NCI-H146 treated with DMSO at 0.1 percent for 48 hours (cell line): ENCODE data around the gene LRP11.
"Not testable (repeated sequence)": the region's sequence is repeated elsewhere in the genome, so short reads cannot be mapped to it uniquely, and the experiment has no call there.

ENCODE experiments used
- DNase-seq: peaks from one replicate; lab custom pipeline; 2025; ENCODE audit not compliant: unreplicated experiment; lab: John Stamatoyannopoulos, UW

Gene LRP11

DNA sequence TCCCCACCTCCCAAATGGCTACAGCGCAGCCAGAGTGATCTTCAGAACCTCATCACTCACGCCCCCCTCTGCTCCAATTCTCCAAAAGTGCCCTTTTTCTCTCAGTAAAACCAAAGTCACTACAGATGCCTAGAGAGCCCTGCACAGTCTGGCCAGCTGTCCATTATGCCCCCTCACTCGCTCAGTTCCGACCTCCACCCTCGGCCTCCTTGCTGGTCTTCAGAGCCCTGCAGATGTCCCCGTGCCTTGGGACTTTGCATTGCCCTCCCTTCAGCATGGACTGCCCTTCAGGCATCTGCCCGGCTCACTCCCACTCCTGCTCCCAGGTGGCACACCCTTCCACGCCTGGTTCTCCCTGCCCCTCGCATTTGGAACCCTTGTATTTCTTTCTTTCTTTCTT lies 34.8 kb upstream of the LRP11 start:
- no peak for DNase-seq

DNA sequence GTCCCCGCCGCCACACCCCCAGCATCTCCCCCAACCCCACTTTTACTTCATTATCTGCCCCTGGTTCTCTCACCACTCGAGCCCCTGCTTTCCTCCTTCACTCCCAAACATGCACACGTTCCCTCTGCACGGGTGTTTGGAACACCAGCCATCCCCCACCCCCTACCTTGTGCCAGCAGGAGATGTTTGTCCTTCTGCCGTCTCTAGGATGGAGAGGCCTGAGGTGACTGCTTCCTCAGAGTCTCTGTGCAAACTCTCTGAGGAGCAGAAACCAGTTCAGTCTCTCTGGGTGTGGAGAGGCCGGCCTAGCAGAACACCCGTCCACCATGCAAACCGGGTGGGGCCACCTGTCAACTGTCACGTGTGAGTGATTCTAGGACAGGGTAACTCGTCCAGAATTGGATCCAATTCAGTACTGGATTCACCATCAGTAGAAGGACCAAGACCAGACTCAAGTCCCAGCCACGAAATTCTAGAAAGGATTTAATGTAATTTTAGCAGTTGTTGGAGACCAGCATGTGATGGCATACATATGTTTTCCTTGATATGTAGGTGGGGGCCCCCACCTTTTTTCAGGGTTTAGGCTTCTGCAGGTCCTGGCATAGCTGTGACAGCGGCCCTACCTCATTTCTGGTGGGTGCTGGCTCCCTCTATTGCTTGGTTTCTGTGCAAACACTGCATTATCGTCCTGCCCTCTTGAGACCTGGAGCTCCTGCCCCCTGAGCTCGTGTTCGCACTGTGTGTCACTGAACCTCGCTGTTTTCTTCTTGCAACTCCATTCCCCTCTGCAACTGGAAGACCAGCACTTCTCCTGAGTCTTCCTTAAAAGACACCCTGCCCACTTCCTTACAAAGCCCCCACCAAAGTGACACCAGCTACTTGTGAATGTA lies 33.9 kb upstream of the LRP11 start, which contains the start of gene RAET1E:
RAET1E (minus strand) TSS at position 259 of the 890 bp plus-strand sequence. CDS start 7,212 bp downstream, outside the sequence.
- DNase-seq: no peak

DNA sequence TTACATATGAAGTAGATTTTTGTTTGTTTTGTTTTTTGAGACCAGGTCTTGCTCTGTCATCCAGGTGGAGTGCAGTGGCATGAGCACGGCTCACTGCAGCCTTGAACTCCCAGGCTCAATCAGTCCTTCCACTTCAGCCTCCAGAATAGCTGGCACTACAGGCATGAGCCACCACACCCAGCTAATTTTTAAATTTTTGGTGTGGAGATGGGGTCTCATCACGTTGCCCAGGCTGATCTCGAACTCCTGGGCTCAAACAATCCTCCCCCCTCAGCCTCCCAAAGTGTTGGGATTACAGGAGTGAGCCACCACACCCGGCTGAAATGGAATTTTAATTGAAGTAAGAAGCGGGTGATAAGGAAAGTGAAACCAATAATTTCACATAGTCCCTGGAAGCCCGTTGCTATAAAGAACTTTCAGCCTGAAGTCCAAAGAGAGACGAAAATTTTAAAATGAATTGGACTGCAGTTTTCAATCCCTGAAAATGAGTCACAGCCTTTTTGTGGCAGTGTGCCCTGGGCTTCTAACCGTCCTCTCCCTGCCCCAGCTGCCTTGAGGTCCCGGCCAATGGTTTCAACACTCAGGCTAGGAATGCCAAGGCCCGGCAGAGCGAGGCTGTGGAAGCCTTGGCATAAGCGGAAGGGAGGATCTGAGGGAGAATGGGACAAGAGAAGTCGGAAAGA lies 33.0 kb upstream of the LRP11 start:
- no peak for DNase-seq

DNA sequence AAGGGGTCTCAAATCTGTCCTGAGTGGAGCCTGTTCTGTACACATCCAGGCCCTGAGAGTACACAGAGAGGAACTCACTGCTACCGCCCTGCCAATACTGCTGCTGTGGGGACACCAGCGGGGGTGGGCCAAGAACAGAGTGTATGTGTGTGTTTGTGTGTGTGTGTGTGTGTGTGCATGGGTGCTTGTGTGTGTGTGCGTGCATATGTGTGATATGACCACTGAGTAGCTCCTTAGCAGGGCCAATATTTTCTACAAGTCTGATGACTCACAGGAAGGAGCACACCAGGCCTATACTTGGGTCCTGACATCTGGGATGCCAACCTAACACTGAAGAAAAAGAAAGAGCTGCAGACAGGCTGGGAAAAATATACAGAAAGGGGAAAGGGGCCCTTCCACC lies 32.3 kb upstream of the LRP11 start:
- no peak for DNase-seq

DNA sequence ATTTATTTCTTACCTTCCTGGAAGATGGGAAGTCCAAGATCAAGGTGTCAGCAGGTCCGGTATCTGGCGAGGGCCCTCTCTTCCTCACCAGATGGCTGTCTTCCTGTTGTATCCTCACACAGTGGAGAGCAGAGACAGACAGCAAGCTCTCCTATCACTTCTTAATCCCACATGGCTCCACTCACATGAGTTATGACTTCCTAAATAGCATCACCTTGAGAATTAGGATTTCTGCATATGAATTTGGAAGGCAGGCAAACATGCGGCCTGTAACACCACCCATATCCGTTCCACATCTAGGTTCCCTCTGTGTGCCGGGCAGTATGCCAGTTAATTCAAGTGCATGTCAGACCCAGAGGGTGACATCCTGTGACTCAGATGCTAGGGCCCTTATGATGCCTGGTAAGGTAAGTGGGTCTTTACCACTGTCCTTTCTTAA lies 31.7 kb upstream of the LRP11 start:
- no peak for DNase-seq

DNA sequence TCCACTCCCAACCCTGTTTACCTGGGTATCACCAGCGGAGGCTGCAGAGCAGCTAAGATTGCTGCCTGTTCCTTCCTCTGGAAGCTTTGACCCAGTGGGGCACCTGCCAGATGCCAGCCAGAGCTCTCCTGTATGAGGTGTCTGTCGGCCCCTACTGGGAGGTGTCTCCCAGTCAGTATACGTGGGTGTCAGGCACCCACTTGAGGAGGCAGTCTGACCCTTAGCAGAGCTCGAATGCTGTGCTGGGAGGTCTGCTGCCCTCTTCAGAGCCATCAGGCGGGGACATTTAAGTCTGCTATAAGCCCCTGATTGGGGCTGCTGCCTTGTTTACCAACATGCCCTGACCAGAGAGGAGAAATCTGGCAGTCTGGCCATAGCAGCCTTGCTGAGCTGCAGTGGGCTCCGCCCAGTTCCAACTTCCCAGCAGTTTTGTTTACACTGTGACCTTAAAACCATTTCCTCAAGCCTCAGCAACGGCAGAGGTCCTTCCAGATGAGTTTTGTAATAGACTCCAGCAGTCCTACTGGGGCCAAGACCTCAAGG lies 31.0 kb upstream of the LRP11 start:
- no peak for DNase-seq

DNA sequence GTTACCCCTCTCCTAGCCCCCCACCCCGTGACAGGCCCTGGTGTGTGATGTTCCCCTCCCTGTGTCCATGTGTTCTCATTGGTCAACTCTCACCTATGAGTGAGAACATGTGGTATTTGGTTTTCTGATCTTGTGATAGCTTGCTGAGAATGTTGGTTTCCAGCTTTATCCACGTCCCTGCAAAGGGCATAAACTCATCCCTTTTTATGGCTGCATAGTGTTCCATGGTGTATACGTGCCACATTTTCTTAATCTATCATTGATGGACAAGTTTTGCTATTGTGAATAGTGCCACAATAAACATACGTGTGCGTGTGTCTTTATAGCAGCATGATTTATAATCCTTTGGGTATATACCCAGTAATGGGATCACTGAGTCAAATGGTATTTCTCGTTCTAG lies 27.7 kb upstream of the LRP11 start:
- not testable (repeated sequence) for DNase-seq

DNA sequence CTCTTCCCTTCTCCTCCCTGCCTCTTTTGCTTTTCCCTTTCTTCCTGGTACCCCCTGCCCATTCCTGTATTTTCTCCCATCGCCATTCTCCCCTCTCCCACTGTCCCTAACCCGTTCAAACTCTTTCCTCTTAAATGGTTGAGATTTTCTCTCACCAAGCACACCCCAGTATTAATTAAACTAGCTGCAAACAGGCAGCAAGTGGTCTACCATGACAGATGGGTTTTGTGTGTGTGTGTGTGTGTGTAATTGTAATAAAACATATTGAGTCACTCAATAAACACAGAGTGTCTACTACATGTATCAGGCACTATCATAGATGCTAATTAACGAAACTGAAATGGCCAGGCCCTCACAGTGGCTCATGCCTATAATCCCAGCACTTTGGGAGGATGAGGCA lies 27.1 kb upstream of the LRP11 start:
- no peak for DNase-seq

DNA sequence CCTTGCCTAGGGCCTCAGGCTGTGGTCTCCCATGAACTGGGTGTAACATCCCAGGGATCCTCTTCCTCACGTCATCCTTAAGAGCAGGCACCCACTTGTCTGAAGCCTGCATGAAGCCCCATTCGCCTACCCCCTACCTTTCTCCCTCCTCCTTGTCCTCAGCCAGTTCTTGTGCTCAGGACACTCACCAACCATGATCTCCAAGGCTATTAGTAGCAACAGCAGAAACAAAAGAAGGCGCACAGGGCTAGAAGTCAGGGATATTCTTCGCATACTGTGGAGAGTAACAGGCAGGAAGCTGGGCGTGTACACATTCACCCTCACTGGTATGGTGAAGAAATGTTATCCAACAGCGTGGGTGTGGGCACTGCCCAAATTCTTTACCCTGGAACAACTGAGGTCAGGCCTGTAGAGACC lies 26.5 kb upstream of the LRP11 start:
- no peak for DNase-seq

DNA sequence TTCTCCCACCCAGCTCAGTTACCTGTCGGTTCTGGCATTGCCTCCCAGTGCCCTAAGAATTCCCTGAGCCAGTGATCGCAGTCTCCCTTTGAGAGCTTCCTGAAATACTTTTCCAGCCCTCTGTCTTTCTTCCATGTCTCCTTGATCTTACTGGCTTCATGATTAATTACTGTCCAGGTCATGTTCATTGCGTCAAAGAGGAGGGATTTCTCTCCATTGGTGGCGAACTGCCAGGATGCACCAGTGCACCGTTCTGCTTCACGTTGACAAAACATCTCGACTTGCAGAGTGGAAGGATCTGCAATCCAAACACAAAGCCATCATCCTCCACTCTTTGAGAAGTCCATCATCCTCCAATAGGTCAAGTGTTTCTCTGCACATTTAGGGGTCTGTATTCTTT lies 25.2 kb upstream of the LRP11 start:
- DNase-seq: no peak

DNA sequence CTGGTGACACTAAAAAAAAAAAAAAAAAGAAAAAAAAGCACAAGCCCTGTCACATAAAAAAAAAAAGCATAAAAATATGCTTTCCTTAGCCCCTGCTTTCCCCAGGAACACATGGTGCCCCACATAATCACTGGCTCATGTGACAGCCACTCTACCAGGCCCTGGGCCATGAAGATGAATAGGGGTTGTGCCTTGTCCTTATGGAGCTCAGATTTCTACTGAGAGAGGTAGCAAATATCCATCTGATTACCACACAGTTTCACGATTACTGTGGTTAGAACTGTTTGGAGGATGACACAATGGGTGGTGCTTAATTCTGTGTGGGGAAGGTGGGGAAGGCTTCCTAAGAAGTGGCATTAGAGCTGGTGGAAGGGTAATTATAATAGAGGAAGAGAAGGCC lies 24.5 kb upstream of the LRP11 start:
- DNase-seq: no peak

DNA sequence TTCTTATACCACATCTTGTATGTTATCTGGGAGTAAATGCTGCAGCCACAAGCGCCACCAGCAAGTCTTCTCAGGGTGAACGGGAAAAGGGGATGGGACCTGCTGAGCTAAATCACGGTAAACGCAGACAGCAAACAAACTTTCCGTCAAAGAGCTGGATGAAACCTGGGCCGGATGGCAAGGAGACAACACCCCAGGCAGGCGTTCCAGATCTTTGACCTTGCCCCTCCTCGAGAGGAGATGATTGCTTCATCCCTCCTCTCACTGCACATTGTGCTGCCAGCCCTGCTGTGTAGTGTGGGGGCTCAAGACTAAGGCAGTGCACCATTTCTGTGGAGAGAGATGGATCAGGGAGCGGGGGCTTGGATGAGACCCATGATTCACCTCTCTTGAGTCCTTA lies 23.9 kb upstream of the LRP11 start:
- DNase-seq: no peak

DNA sequence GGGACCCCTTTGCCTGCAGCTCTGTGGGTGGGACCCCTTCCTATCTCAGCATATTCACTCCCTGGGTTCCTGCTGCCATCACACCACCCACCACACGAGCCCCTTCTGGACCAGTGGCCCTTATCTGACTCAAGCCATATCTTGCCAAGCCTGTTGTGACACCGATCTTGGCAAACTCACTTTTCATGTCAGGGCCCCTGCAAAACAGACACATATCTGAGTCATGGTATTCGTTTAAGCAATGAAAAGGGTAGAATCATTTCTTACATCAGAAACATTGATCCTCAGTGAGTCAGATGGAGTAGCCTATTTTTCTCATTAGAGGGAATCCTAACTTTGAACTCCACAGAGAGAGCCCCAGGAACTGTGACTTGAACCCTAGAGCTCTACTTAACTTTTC lies 23.2 kb upstream of the LRP11 start:
- no peak for DNase-seq

DNA sequence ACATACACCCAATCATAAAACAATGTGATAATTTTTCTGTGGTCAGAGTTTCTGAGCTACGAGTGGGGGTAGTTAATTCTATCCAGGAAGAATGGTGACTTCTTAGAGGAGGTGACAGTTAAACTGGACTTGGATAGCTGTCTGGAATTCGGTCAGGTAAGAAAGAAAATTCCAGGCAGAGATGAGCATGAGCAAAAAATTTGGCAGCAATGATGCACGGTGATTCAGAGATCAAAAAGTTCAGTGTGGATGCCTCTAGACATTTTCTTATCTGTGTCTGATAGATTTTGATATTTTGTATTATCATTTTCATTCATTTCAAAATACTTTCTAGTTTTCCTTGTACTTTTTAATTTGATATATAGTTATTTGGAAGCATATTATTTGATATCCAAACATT lies 21.7 kb upstream of the LRP11 start:
- DNase-seq: no peak

DNA sequence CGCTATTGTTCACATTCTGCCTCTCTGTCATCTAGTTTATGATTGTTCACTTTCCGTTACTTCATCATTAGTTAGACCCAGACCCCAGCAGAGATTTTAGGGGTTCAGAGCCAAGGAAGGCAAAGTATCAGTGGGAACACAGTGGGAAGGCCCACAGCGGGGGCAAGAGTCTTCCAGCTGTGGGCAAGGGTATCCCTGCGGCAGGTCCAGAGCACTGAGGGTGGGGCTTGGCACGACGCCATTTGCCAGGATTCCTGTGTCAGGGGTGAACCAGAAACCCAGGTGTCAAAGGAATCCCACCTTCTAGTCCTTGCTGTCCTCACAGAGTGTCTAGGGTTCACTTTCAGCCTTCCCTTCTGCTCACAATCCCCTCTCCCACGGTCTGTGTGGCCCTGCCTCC lies 20.5 kb upstream of the LRP11 start:
- DNase-seq: no peak

DNA sequence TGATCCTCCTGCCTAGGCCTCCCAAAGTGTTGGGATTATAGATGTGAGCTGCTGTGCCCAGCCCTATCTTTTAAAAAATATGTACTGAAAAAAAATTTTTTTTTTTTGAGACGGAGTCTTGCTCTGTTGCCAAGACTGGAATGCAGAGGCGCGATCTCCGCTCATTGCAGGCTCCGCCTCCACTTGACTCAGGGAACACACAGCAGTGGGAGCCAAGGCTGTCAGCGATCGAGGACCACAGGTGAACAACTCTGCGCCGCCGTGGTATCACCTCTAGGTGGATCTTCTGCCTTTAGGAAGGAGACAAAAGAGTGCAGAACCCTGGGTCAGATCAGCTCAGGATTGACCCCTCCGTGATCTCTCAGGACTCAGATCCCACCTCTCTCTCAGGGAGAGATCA lies 20.1 kb upstream of the LRP11 start:
- no peak for DNase-seq

DNA sequence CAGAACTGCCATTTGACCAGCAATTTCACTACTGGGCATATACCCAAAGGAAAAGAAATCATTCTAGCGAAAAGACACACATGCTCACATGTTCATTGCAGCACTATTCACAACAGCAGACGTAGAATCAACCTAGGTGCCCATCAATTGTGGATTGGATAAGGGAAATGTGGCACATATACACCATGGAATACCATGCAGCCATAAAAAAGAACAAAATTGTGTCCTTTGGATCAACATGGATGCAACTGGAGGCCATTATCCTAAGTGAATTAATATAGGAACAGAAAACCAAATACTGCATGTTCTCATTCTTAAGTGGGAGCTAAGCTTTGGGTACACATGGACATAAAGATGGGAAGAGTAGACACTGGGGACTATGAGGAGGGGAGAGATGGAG lies 17.7 kb upstream of the LRP11 start:
- no peak for DNase-seq

DNA sequence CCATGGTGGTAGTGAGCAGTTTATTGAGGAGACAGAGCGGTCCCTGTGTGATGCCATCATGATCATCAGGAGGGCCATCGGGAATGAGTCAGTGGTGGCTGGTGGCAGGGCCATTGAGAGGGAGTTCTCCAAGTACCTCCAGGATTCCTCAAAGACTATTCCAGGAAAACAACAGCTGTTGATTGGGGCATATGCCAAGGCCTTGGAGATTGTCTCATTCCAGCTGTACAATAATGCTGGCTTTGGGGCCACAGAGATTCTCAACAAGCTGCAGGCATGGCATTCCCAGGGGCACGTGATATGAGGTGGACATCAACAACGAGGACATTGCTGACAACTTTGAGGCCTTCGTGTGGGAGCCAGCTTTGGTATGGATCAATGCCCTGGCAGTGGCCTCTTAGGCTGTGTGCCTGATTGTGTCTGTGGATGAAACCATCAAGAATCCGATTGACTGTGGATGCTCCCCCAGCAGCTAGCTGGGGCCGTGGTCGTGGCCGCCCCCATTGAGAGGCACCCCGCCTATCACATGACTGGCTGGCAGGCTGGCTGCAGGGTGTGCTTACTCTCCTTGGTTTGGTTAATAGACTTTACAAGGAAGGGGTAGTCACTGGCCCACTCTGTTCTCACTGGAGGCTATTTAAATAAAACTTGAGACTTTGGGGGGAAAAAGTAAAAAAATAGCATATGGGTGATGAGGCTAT lies 17.1 kb upstream of the LRP11 start:
- DNase-seq: no peak

DNA sequence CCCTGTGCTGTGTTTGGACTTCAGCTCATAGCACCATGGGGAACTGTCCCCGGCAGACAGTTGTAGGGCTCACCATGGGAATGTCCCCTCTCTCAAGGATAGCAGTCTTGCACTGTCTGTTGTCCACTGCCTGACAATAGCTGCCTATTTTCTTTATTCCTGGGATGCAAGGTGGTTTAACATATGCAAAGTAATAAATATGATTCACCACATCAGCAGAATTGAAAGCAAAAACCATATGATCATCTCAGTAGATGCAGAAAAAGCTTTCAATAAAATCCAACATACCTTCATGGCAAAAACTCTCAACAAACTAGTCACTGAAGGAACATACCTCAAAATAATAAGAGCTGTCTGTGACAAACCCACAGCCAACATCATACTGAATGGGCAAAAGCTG lies 13.5 kb upstream of the LRP11 start:
- DNase-seq: no peak

DNA sequence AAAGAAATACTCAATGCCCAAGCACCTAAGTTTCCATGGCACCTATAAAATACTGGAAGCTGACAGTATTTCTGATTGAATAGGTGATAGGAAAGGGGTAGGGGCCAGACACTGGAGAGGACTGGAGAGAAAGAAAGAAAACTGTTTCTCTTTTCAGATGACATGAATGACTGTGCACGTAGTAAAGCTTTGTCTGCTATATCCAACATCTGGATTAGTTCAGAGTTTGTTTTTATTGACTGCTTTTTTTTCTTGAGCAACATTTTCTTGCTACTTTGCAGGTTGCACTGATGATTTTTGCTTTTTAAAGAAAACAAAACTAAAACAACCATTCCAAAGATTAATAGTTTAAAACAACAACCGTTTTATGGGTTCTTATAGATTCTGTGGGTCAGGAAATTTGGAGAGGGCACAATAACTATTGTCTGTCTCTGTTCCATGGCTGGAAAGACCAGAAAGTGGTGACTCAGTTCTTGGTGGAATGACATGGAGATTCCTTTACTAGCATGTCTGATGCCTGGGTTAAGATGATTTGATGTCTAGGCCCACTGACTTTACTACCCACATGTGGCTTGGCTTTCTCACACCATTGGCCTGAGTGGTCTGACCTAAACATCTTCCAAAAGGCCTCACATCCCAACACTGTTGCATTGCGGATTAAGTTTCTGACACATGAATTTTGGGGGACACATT lies 12.2 kb upstream of the LRP11 start:
- no peak for DNase-seq

DNA sequence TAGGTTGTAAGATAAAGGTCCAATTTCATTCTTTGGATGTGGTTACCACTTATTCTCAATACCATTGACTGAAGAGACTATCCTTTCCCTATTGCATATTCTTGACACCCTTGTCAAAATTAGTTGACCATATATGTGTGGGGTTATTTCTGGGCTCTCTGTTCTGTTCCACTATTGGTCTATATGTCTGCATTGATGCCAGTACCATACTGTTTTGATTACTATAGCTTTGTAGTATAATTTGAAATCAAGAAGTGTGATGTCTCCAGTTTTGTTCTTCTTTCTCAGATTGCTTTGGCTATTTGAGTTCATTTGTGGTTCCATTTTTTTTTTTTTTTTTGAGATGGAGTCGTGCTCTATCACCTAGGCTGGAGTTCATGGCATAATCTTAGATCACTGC lies 8.1 kb upstream of the LRP11 start:
- no peak for DNase-seq
